Keratinocyte (primary cell): ENCODE data around the gene TBC1D4. TPM values are rescaled to one million over a fixed set of nuclear protein-coding genes. Genes with fewer than 3 reads are reported as not detected.

Experiments
- DNase-seq: peaks from one replicate; pipeline ENCODE4 v3.0.0-alpha.2; 2011; ENCODE audit warnings: low read depth, missing footprints, low spot score
- FAIRE-seq: peaks from 2 replicates; lab custom pipeline; 2011; peaks lifted over from hg19 to GRCh38; lab: Jason Lieb, UNC
- H2AFZ ChIP-seq: 2 replicates; pipeline ENCODE4 v1.6.0; 2012; ENCODE audit warnings: low read length, control low read depth, inconsistent platforms; ENCODE audit not compliant: control insufficient read depth
- H3K27ac ChIP-seq: 2 replicates; pipeline ENCODE4 v1.5.1; 2011; ENCODE audit warnings: low read length; ENCODE audit not compliant: control insufficient read depth, insufficient read depth
- H3K27me3 ChIP-seq: 3 replicates; pipeline ENCODE4 v1.6.0; 2011; ENCODE audit warnings: low read length; ENCODE audit not compliant: control insufficient read depth, insufficient read depth; ENCODE audit errors: extremely low read depth
- H3K36me3 ChIP-seq, 2 experiments: 2 replicates in 1 of 2; 3 replicates in 1 of 2; pipeline ENCODE4 v1.5.1; 2011; ENCODE audit warnings: low read length in 2 of 2, mild to moderate bottlenecking in 1 of 2; ENCODE audit not compliant: control insufficient read depth in 2 of 2, insufficient read depth in 2 of 2; ENCODE audit errors: extremely low read depth in 1 of 2
- H3K4me1 ChIP-seq: 3 replicates; pipeline ENCODE4 v1.5.1; 2011; ENCODE audit warnings: low read length; ENCODE audit not compliant: control insufficient read depth, insufficient read depth; ENCODE audit errors: extremely low read depth
- H3K4me2 ChIP-seq: 3 replicates; pipeline ENCODE4 v1.6.0; 2011; ENCODE audit warnings: low read depth, low read length; ENCODE audit not compliant: control insufficient read depth, insufficient read depth; ENCODE audit errors: extremely low read depth
- H3K4me3 ChIP-seq, 3 experiments: fragments of 200-600 bp in 1 of 3; sonication (generic) in 1 of 3; 2 replicates in 2 of 3; 3 replicates in 1 of 3; pipeline ENCODE4 v1.5.1; 2011 to 2016; ENCODE audit warnings: low read length in 3 of 3, mild to moderate bottlenecking in 3 of 3, control low read depth in 2 of 3, inconsistent platforms in 1 of 3, low read depth in 1 of 3, mixed read lengths in 1 of 3, mixed run types in 1 of 3, moderate library complexity in 1 of 3; ENCODE audit not compliant: control insufficient read depth in 2 of 3, insufficient read depth in 2 of 3; ENCODE audit errors: extremely low read depth in 1 of 3
- H3K79me2 ChIP-seq: 2 replicates; pipeline ENCODE4 v1.6.0; 2012; ENCODE audit warnings: low read length; ENCODE audit not compliant: control insufficient read depth, insufficient read depth
- H3K9ac ChIP-seq: 3 replicates; pipeline ENCODE4 v1.6.0; 2011; ENCODE audit warnings: low read length; ENCODE audit not compliant: control insufficient read depth, insufficient read depth; ENCODE audit errors: extremely low read depth
- H3K9me1 ChIP-seq: 3 replicates; pipeline ENCODE4 v1.6.0; 2011; ENCODE audit warnings: low read length; ENCODE audit not compliant: control insufficient read depth, insufficient read depth; ENCODE audit errors: extremely low read depth
- H3K9me3 ChIP-seq: 2 replicates; pipeline ENCODE4 v1.5.1; 2012; ENCODE audit warnings: low read depth, low read length; ENCODE audit not compliant: control insufficient read depth
- H4K20me1 ChIP-seq: 3 replicates; pipeline ENCODE4 v1.6.0; 2011; ENCODE audit warnings: low read length; ENCODE audit not compliant: control insufficient read depth, insufficient read depth; ENCODE audit errors: extremely low read depth
- EZH2 ChIP-seq: IDR thresholded peaks from one replicate; pipeline ENCODE4 v1.6.1; 2012; ENCODE audit warnings: inconsistent platforms, mild to moderate bottlenecking, low read length, moderate library complexity
- dilution Hi-C: fragments of 300-500 bp; cut with MboI; formaldehyde crosslinking; loops from one replicate; pipeline ENCODE4 v1.7.0; 2020; ENCODE audit warnings: low sequenced_read_pairs; ENCODE audit not compliant: extremely low pct_ligation_motif_present
- polyA plus RNA-seq, 5 experiments: library from polyadenylated mRNA; depleted of rRNA in 3 of 5; stranded (reverse) in 3 of 5; stranded (forward) in 1 of 5; unstranded in 1 of 5; fragments of >200 nt; gene quantifications; 1 replicate in 1 of 5; 2 replicates in 3 of 5; 3 replicates in 1 of 5; pipeline versions ENCODE4 v1.2.1 to v1.2.3, GENCODE V29; 2011 to 2012; ENCODE audit warnings: missing spikeins in 2 of 5, low read depth in 1 of 5, low replicate concordance in 1 of 5
- TF ChIP-seq, protein P1 (sequence below), 3 experiments: IDR thresholded peaks in 1 of 3; conservative IDR thresholded peaks in 1 of 3; optimal IDR thresholded peaks in 1 of 3; 2 replicates in 2 of 3; 3 replicates in 1 of 3; pipeline versions ENCODE3 to v1.5.1; 2011; ENCODE audit warnings: low read length in 3 of 3, mild to moderate bottlenecking in 3 of 3, moderate library complexity in 2 of 3, control low read depth in 1 of 3, inconsistent platforms in 1 of 3; ENCODE audit not compliant: insufficient read depth in 2 of 3; ENCODE audit errors: extremely low read depth in 1 of 3

TBC1D4 gene
- polyA plus RNA-seq, 1 donor (not counting 4 experiments of a cell fraction or from before 2014, with no cell fraction given): 14.2 TPM

DNA sequence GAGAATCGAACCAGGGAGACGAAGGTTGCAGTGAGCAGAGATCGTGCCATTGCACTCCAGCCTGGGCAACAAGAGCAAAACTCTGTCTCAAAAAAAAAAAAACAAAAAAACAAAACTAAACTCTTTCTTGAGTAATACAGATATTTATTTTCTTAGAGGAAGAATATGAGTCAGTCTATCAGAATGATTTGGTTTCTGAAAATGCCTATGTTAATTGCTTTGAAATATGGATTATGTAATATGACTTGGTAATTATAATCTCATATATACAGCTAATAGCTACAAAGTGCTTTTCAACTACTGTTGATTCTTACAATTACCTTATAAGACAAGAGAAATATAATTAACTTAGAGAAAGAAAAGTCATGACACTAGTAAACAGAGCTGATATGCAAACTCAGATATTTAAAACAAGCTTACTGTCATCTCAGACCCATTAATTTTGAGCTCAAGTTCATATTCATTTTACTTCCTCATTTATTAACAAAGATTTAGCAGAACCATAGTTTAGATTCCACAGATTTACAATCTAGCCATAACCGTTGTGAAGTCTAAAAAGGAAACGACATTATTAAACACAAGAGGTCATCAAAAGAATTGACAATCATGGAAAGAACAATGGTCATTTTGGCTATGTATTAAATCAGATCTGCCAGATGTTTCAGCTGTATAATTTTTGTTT lies 88.0 kb downstream of the TBC1D4 start:
- Histone ChIP-seq H3K9me1 (no peaks in the 10 kb centered on the region), H3K4me3 (no peak overlapping the region), H3K27ac (no peak overlapping the region), H3K4me2 (no peak overlapping the region), H3K4me1 (no peaks in the 10 kb centered on the region), H3K36me3 (no peaks in the 10 kb centered on the region), H3K27me3 (no peaks in the 10 kb centered on the region), H3K79me2 (peaks cover 2% of the 10 kb centered on the region), H3K9me3 (no peaks in the 10 kb centered on the region), H2AFZ (no peak overlapping the region), H4K20me1 (no peaks in the 10 kb centered on the region), H3K9ac (no peak overlapping the region)
- dilution Hi-C loops: no loop called here
- TF ChIP-seq, protein P1, sequence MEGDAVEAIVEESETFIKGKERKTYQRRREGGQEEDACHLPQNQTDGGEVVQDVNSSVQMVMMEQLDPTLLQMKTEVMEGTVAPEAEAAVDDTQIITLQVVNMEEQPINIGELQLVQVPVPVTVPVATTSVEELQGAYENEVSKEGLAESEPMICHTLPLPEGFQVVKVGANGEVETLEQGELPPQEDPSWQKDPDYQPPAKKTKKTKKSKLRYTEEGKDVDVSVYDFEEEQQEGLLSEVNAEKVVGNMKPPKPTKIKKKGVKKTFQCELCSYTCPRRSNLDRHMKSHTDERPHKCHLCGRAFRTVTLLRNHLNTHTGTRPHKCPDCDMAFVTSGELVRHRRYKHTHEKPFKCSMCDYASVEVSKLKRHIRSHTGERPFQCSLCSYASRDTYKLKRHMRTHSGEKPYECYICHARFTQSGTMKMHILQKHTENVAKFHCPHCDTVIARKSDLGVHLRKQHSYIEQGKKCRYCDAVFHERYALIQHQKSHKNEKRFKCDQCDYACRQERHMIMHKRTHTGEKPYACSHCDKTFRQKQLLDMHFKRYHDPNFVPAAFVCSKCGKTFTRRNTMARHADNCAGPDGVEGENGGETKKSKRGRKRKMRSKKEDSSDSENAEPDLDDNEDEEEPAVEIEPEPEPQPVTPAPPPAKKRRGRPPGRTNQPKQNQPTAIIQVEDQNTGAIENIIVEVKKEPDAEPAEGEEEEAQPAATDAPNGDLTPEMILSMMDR (optimal IDR thresholded peaks at IDR 0.05 in 1 of 3, IDR thresholded peaks at IDR 0.05 in 1 of 3, conservative IDR thresholded peaks at IDR 0.05 in 1 of 3; ENCODE audit: extremely low read depth in 1 of 3, insufficient read depth in 2 of 3, low read length in 3 of 3): no peak
- TF ChIP-seq EZH2: no peak
- FAIRE-seq: no peak
- no peak for DNase-seq

DNA sequence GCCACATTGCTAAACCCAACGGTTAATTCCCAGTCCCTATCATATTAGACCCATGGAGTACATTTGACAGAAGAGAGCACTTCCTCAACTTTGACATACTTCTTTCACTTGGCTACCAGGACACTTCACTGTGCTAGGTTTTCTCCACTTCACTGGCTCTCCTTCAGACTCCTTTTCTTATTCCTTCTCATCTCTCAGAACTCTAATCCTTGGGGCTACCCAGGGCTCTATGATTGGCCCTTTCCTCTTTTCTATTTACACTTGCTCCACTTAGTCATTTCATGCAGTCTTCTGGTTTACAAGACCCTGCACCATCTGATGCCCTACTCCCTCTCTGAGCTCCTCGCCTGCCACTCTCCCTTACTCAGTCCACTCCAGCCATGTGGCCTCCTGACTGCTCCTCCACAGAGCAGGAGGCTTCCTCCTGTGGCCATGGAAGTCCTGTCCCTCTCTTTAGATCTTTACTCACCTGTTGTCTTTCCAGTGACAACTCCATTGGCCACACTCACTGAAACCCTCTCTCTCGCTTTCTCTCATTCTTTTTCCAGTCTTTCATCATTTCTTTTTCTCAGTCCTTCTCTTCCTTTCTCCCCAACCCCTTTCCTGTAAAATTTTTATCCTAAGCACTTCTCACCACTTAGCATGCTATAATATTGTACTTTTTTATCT lies 90.4 kb downstream of the TBC1D4 start:
- no peak overlapping the region for H3K4me3 ChIP-seq
- H3K4me1 ChIP-seq: no peaks in the 10 kb centered on the region
- H3K27ac ChIP-seq: no peak overlapping the region
- H3K79me2 ChIP-seq: peaks cover 2% of the 10 kb centered on the region
- H3K9me3 ChIP-seq: no peaks in the 10 kb centered on the region
- FAIRE-seq (no peak), DNase-seq (no peak)
- no peaks in the 10 kb centered on the region for H3K27me3 ChIP-seq
- H3K9ac ChIP-seq: no peak overlapping the region
- dilution Hi-C loops: no loop called here
- no peak overlapping the region for H3K4me2 ChIP-seq
- H2AFZ ChIP-seq: no peak overlapping the region
- H3K9me1 ChIP-seq: no peaks in the 10 kb centered on the region
- no peaks in the 10 kb centered on the region for H3K36me3 ChIP-seq
- TF ChIP-seq EZH2: no peak
- TF ChIP-seq, protein P1 (optimal IDR thresholded peaks at IDR 0.05 in 1 of 3, IDR thresholded peaks at IDR 0.05 in 1 of 3, conservative IDR thresholded peaks at IDR 0.05 in 1 of 3; ENCODE audit: extremely low read depth in 1 of 3, insufficient read depth in 2 of 3, low read length in 3 of 3): no peak
- H4K20me1 ChIP-seq: no peaks in the 10 kb centered on the region
